ENCODE measurements around the gene CLASP1. TPM values are rescaled to one million over a fixed set of nuclear protein-coding genes. Genes with fewer than 3 reads are reported as not detected.

CLASP1 gene
- total and polyA plus RNA-seq, 2 of the 8 experiments (the other 6 are each of a cell fraction or from before 2014, with no cell fraction given) = 7.3 to 53.9 TPM

DNA sequence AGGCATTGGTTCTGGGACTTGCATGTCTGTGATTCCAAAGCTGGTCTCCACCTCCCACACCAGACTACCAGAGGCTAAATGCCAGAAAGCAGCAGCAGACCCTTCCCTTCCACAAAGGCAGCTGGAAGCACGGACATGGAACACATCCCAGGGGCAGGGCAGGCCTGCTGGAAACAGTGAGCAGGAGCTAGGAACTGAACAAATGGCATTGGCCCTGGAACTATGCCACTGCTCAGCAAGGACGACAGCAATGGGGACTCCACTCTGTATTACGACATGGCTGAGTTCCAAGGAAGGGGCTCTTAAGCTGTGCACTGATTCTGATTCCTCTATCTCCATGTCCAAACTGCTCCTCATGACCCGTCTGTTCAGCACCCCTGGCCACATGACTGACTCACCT is 286.5 kb downstream of the CLASP1 start (continued):
- TF ChIP-seq, protein P1, sequence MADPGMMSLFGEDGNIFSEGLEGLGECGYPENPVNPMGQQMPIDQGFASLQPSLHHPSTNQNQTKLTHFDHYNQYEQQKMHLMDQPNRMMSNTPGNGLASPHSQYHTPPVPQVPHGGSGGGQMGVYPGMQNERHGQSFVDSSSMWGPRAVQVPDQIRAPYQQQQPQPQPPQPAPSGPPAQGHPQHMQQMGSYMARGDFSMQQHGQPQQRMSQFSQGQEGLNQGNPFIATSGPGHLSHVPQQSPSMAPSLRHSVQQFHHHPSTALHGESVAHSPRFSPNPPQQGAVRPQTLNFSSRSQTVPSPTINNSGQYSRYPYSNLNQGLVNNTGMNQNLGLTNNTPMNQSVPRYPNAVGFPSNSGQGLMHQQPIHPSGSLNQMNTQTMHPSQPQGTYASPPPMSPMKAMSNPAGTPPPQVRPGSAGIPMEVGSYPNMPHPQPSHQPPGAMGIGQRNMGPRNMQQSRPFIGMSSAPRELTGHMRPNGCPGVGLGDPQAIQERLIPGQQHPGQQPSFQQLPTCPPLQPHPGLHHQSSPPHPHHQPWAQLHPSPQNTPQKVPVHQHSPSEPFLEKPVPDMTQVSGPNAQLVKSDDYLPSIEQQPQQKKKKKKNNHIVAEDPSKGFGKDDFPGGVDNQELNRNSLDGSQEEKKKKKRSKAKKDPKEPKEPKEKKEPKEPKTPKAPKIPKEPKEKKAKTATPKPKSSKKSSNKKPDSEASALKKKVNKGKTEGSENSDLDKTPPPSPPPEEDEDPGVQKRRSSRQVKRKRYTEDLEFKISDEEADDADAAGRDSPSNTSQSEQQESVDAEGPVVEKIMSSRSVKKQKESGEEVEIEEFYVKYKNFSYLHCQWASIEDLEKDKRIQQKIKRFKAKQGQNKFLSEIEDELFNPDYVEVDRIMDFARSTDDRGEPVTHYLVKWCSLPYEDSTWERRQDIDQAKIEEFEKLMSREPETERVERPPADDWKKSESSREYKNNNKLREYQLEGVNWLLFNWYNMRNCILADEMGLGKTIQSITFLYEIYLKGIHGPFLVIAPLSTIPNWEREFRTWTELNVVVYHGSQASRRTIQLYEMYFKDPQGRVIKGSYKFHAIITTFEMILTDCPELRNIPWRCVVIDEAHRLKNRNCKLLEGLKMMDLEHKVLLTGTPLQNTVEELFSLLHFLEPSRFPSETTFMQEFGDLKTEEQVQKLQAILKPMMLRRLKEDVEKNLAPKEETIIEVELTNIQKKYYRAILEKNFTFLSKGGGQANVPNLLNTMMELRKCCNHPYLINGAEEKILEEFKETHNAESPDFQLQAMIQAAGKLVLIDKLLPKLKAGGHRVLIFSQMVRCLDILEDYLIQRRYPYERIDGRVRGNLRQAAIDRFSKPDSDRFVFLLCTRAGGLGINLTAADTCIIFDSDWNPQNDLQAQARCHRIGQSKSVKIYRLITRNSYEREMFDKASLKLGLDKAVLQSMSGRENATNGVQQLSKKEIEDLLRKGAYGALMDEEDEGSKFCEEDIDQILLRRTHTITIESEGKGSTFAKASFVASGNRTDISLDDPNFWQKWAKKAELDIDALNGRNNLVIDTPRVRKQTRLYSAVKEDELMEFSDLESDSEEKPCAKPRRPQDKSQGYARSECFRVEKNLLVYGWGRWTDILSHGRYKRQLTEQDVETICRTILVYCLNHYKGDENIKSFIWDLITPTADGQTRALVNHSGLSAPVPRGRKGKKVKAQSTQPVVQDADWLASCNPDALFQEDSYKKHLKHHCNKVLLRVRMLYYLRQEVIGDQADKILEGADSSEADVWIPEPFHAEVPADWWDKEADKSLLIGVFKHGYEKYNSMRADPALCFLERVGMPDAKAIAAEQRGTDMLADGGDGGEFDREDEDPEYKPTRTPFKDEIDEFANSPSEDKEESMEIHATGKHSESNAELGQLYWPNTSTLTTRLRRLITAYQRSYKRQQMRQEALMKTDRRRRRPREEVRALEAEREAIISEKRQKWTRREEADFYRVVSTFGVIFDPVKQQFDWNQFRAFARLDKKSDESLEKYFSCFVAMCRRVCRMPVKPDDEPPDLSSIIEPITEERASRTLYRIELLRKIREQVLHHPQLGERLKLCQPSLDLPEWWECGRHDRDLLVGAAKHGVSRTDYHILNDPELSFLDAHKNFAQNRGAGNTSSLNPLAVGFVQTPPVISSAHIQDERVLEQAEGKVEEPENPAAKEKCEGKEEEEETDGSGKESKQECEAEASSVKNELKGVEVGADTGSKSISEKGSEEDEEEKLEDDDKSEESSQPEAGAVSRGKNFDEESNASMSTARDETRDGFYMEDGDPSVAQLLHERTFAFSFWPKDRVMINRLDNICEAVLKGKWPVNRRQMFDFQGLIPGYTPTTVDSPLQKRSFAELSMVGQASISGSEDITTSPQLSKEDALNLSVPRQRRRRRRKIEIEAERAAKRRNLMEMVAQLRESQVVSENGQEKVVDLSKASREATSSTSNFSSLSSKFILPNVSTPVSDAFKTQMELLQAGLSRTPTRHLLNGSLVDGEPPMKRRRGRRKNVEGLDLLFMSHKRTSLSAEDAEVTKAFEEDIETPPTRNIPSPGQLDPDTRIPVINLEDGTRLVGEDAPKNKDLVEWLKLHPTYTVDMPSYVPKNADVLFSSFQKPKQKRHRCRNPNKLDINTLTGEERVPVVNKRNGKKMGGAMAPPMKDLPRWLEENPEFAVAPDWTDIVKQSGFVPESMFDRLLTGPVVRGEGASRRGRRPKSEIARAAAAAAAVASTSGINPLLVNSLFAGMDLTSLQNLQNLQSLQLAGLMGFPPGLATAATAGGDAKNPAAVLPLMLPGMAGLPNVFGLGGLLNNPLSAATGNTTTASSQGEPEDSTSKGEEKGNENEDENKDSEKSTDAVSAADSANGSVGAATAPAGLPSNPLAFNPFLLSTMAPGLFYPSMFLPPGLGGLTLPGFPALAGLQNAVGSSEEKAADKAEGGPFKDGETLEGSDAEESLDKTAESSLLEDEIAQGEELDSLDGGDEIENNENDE (IDR thresholded peaks at IDR 0.05; ENCODE audit: insufficient replicate concordance, low read length) = no peak
- TF ChIP-seq SIRT6 (IDR thresholded peaks at IDR 0.05; ENCODE audit: low read length) (no peak), JUND (IDR thresholded peaks at IDR 0.05; ENCODE audit: low read length) (no peak), CEBPB (IDR thresholded peaks at IDR 0.05; ENCODE audit: low read depth, low read length) (no peak), RXRA (IDR thresholded peaks at IDR 0.05; ENCODE audit: insufficient read depth, low read depth, low read length) (no peak)

All from H1 (cell line).